Measurements from ENCODE around the gene DENND1C. TPM values are rescaled to one million over a fixed set of nuclear protein-coding genes. Genes with fewer than 3 reads are reported as not detected.

The DENND1C gene
- total and polyA plus RNA-seq, 9 of the 15 experiments (the other 6 are each of a cell fraction or from before 2014, with no cell fraction given), result 0.03 to 1.2 (median 0.32) TPM; not detected in 1

DNA sequence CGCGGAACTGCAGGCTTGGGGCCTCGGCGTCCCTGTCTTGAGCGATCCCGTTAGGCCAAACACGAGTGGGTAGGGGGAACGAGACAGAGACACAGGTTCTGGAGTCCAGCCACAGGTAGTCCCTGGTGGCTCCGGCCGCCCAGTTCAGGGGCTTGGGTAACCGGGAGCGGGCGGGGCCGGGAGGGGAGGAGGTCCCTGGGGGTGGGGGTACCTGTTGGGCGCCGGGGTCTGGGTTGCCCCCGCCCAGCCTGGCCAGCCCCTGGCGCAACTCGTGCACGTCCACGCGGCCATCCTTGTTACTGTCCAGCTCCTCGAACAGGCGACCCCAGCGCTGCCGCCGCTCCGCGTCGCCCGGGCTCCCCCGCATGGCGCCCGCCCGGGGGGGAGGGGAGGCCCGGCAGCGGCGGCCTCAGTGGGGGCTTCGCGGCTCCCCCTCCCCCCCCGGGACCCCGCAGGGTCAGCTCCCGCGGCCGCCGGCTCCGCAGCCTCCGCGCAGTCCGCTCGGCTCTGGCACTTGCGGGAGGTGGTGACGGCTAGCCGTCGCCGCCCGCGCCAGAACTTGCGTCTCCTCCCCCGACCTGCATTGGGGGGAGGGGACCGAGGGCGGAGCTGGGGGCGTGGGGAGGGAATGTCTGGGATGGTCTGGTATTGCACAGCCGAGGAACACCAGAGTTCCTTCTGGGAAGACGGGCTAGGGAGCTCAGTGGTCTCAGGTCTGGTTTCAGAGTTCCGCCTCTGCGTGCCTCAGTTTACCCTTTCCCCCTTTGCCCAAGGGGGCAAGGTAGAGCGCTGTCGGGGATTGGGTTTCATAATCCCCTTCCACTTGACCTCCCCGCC lies 22.1 kb downstream of the DENND1C start, which contains the start of gene SLC25A23 (continued):
- TF ChIP-seq, protein P1, sequence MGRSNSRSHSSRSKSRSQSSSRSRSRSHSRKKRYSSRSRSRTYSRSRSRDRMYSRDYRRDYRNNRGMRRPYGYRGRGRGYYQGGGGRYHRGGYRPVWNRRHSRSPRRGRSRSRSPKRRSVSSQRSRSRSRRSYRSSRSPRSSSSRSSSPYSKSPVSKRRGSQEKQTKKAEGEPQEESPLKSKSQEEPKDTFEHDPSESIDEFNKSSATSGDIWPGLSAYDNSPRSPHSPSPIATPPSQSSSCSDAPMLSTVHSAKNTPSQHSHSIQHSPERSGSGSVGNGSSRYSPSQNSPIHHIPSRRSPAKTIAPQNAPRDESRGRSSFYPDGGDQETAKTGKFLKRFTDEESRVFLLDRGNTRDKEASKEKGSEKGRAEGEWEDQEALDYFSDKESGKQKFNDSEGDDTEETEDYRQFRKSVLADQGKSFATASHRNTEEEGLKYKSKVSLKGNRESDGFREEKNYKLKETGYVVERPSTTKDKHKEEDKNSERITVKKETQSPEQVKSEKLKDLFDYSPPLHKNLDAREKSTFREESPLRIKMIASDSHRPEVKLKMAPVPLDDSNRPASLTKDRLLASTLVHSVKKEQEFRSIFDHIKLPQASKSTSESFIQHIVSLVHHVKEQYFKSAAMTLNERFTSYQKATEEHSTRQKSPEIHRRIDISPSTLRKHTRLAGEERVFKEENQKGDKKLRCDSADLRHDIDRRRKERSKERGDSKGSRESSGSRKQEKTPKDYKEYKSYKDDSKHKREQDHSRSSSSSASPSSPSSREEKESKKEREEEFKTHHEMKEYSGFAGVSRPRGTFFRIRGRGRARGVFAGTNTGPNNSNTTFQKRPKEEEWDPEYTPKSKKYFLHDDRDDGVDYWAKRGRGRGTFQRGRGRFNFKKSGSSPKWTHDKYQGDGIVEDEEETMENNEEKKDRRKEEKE (IDR thresholded peaks at IDR 0.05; ENCODE audit: borderline replicate concordance in 1 of 2, control insufficient read depth in 1 of 2, low read depth in 2 of 2, low read length in 1 of 2), result no peak
- TF ChIP-seq OTX1 (CRISPR knock-in tag; IDR thresholded peaks at IDR 0.05) (0 out of 2 replicates have a peak, but pooled peaks have one; percentile 61), ZNF717 (CRISPR knock-in tag; IDR thresholded peaks at IDR 0.05) (no peak), RBBP5 (IDR thresholded peaks at IDR 0.05; ENCODE audit: borderline replicate concordance, insufficient read depth, low read length, poor library complexity, severe bottlenecking) (no peak), JUND (IDR thresholded peaks at IDR 0.05; ENCODE audit: borderline replicate concordance, low read depth, low read length) (0 out of 2 replicates have a peak, but pooled peaks have one; percentile 15), JUND (tag; IDR thresholded peaks at IDR 0.05; ENCODE audit: borderline replicate concordance, low read depth, low read length) (no peak), ZFPM2 (CRISPR knock-in tag; IDR thresholded peaks at IDR 0.05) (no peak), NONO (IDR thresholded peaks at IDR 0.05; ENCODE audit: low read depth in 2 of 2, low read length in 1 of 2) (peak; percentile 48 to 70; a peak in 2 of 4 replicates), HCFC1 (IDR thresholded peaks at IDR 0.05; ENCODE audit: low read depth, low read length) (no peak), ZNF445 (CRISPR knock-in tag; IDR thresholded peaks at IDR 0.05; ENCODE audit: low read depth) (no peak)
- TF ChIP-seq, protein P2, sequence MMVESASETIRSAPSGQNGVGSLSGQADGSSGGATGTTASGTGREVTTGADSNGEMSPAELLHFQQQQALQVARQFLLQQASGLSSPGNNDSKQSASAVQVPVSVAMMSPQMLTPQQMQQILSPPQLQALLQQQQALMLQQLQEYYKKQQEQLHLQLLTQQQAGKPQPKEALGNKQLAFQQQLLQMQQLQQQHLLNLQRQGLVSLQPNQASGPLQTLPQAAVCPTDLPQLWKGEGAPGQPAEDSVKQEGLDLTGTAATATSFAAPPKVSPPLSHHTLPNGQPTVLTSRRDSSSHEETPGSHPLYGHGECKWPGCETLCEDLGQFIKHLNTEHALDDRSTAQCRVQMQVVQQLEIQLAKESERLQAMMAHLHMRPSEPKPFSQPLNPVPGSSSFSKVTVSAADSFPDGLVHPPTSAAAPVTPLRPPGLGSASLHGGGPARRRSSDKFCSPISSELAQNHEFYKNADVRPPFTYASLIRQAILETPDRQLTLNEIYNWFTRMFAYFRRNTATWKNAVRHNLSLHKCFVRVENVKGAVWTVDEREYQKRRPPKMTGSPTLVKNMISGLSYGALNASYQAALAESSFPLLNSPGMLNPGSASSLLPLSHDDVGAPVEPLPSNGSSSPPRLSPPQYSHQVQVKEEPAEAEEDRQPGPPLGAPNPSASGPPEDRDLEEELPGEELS (CRISPR knock-in tag; IDR thresholded peaks at IDR 0.05; ENCODE audit: borderline replicate concordance), result no peak

Measured in K562 (cell line).